HEK293 (cell line): Measurements from ENCODE around the gene NT5C2.
A peak's percentile ranks its signal among the peaks of the same experiment; 100 is the strongest.

Experiments used
- CTCF ChIA-PET: fragments of 350-600 bp; formaldehyde crosslinking; extraction: SDS; loops from one replicate; lab custom pipeline; 2021; ENCODE audit warnings: antibody characterized with exemption; lab: Yijun Ruan, JAX
- POLR2A ChIA-PET: fragments of 300-600 bp; formaldehyde crosslinking; extraction: SDS; loops from one replicate; lab custom pipeline; 2020; ENCODE audit warnings: antibody characterized with exemption, inconsistent platforms; lab: Yijun Ruan, JAX
- H3K27ac ChIP-seq: fragments of 200-500 bp; sonication (Bioruptor generic); 2 replicates; pipeline ENCODE4 v1.5.1; 2014; ENCODE audit warnings: low read depth, low read length, control low read depth, inconsistent platforms; ENCODE audit errors: extremely low read depth
- H3K36me3 ChIP-seq, 2 experiments: fragments of 200-500 bp in 1 of 2; sonication (Bioruptor generic) in 1 of 2; 1 replicate in 1 of 2; 2 replicates in 1 of 2; pipeline ENCODE4 v1.5.1; 2014 to 2017; ENCODE audit warnings: inconsistent platforms in 2 of 2, low read length in 2 of 2; ENCODE audit not compliant: control insufficient read depth in 2 of 2, insufficient read depth in 1 of 2
- H3K4me1 ChIP-seq: fragments of 200-500 bp; sonication (Bioruptor generic); 2 replicates; pipeline ENCODE4 v1.5.1; 2014; ENCODE audit warnings: mild to moderate bottlenecking, low read length, inconsistent platforms; ENCODE audit not compliant: control insufficient read depth, insufficient read depth
- H3K4me3 ChIP-seq: 2 replicates; pipeline ENCODE4 v1.5.1; 2011; ENCODE audit warnings: low read depth, mild to moderate bottlenecking, control low read depth, low read length, moderate library complexity
- H3K9me3 ChIP-seq: fragments of 200-500 bp; sonication (Bioruptor generic); 2 replicates; pipeline ENCODE4 v1.5.1; 2014; ENCODE audit warnings: low read depth, low read length, inconsistent platforms; ENCODE audit not compliant: control insufficient read depth, insufficient read depth
- GLIS1 ChIP-seq: fragments of 450-650 bp; formaldehyde crosslinking; IDR thresholded peaks from 2 replicates; pipeline ENCODE4 v1.5.1; 2016; ENCODE audit warnings: missing biosample characterization, missing genetic modification characterization
- MZF1 ChIP-seq: fragments of 450-650 bp; formaldehyde crosslinking; IDR thresholded peaks from 2 replicates; pipeline ENCODE4 v1.5.1; 2017; ENCODE audit warnings: missing biosample characterization, missing genetic modification characterization, borderline replicate concordance
- SCRT2 ChIP-seq: fragments of 450-650 bp; formaldehyde crosslinking; IDR thresholded peaks from 2 replicates; pipeline ENCODE4 v1.5.1; 2016; ENCODE audit warnings: missing biosample characterization, missing genetic modification characterization
- ZNF112 ChIP-seq: fragments of 450-650 bp; formaldehyde crosslinking; IDR thresholded peaks from 2 replicates; pipeline ENCODE4 v1.5.0; 2017; ENCODE audit warnings: missing biosample characterization, missing genetic modification characterization
- ZNF132 ChIP-seq: fragments of 450-650 bp; formaldehyde crosslinking; IDR thresholded peaks from 2 replicates; pipeline ENCODE4 v1.5.1; 2017; ENCODE audit warnings: missing biosample characterization, missing genetic modification characterization, borderline replicate concordance
- ZNF175 ChIP-seq: fragments of 450-650 bp; formaldehyde crosslinking; IDR thresholded peaks from 2 replicates; pipeline ENCODE4 v1.5.1; 2016; ENCODE audit warnings: missing biosample characterization, missing genetic modification characterization
- ZNF239 ChIP-seq: fragments of 450-650 bp; formaldehyde crosslinking; IDR thresholded peaks from 2 replicates; pipeline ENCODE4 v1.5.1; 2016; ENCODE audit warnings: missing biosample characterization, missing genetic modification characterization
- ZNF610 ChIP-seq: fragments of 450-650 bp; formaldehyde crosslinking; IDR thresholded peaks from 2 replicates; pipeline ENCODE4 v1.5.1; 2016; ENCODE audit warnings: missing biosample characterization, missing genetic modification characterization, borderline replicate concordance
- ZNF629 ChIP-seq: fragments of 450-650 bp; formaldehyde crosslinking; IDR thresholded peaks from 2 replicates; pipeline ENCODE4 v1.5.1; 2017; ENCODE audit warnings: missing biosample characterization, missing genetic modification characterization
- ZNF664 ChIP-seq: fragments of 450-650 bp; formaldehyde crosslinking; IDR thresholded peaks from 2 replicates; pipeline ENCODE4 v1.5.1; 2016; ENCODE audit warnings: missing biosample characterization, missing genetic modification characterization
- ZNF677 ChIP-seq: fragments of 450-650 bp; IDR thresholded peaks from 2 replicates; pipeline ENCODE4 v1.5.0; 2018; ENCODE audit warnings: missing biosample characterization, mild to moderate bottlenecking, missing genetic modification characterization, moderate library complexity
- ZSCAN30 ChIP-seq: fragments of 450-650 bp; IDR thresholded peaks from 2 replicates; pipeline ENCODE4 v1.5.1; 2018; ENCODE audit warnings: missing biosample characterization, mild to moderate bottlenecking, missing genetic modification characterization, moderate library complexity
- TF ChIP-seq, protein P1 (sequence below): fragments of 450-650 bp; formaldehyde crosslinking; IDR thresholded peaks from 2 replicates; pipeline ENCODE4 v1.5.1; 2016; ENCODE audit warnings: missing biosample characterization, missing genetic modification characterization
- TF ChIP-seq, protein P2 (sequence below): fragments of 450-650 bp; formaldehyde crosslinking; IDR thresholded peaks from 2 replicates; pipeline ENCODE4 v1.5.1; 2016; ENCODE audit warnings: missing biosample characterization, missing genetic modification characterization, borderline replicate concordance
- TF ChIP-seq, protein P3 (sequence below): fragments of 450-650 bp; formaldehyde crosslinking; IDR thresholded peaks from 2 replicates; pipeline ENCODE4 v1.5.1; 2016; ENCODE audit warnings: missing biosample characterization, missing genetic modification characterization
- TF ChIP-seq, protein P4 (sequence below): fragments of 450-650 bp; formaldehyde crosslinking; IDR thresholded peaks from 2 replicates; pipeline ENCODE4 v1.5.1; 2016; ENCODE audit warnings: missing biosample characterization, missing genetic modification characterization, low read depth

NT5C2 gene

DNA sequence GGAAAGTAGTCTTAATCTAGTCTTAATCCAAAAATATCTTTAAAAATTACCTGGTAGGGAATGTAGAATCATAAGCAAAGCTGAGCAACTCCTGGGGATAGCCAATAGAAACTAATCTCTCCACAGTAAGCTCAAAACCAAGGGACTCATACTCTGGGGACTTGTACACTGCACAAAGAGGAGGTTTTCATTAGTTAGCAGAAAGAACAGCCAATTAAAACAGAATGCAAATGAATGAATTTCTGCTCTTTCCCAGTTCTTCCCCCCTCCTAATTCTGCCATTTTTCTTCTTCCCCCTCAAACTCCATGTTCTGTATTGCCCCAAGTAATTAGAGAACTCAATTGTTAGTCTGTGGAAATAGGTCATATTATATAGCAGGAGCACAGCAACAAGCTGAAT, 86.5 kb downstream of the NT5C2 start:
- H3K9me3 ChIP-seq = no peaks in the 10 kb centered on the region
- H3K27ac ChIP-seq = no peak overlapping the region
- TF ChIP-seq ZNF677 (0 out of 2 replicates have a peak, but pooled peaks have one; percentile 61), GLIS1 (tag by site-specific recombination) (no peak)
- TF ChIP-seq, protein P1, sequence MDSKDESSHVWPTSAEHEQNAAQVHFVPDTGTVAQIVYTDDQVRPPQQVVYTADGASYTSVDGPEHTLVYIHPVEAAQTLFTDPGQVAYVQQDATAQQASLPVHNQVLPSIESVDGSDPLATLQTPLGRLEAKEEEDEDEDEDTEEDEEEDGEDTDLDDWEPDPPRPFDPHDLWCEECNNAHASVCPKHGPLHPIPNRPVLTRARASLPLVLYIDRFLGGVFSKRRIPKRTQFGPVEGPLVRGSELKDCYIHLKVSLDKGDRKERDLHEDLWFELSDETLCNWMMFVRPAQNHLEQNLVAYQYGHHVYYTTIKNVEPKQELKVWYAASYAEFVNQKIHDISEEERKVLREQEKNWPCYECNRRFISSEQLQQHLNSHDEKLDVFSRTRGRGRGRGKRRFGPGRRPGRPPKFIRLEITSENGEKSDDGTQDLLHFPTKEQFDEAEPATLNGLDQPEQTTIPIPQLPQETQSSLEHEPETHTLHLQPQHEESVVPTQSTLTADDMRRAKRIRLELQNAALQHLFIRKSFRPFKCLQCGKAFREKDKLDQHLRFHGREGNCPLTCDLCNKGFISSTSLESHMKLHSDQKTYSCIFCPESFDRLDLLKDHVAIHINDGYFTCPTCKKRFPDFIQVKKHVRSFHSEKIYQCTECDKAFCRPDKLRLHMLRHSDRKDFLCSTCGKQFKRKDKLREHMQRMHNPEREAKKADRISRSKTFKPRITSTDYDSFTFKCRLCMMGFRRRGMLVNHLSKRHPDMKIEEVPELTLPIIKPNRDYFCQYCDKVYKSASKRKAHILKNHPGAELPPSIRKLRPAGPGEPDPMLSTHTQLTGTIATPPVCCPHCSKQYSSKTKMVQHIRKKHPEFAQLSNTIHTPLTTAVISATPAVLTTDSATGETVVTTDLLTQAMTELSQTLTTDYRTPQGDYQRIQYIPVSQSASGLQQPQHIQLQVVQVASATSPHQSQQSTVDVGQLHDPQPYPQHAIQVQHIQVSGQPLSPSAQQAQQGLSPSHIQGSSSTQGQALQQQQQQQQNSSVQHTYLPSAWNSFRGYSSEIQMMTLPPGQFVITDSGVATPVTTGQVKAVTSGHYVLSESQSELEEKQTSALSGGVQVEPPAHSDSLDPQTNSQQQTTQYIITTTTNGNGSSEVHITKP (tag by site-specific recombination) = peak; percentile 74
- TF ChIP-seq, all 188 proteins: peak for 2
- no peak overlapping the region for H3K4me3 ChIP-seq
- POLR2A ChIA-PET = no interaction called here
- peaks cover 10 to 19% of the 10 kb centered on the region in 2 experiments for H3K36me3 ChIP-seq
- CTCF ChIA-PET = interaction anchor here (0.6 to 1.0 kb wide), 4 partner anchors 135 to 216 kb away, joined by 3 to 5 read pairs (median 4); partner anchors contain the start of gene CNNM2
- peaks cover 16% of the 10 kb centered on the region for H3K4me1 ChIP-seq

DNA sequence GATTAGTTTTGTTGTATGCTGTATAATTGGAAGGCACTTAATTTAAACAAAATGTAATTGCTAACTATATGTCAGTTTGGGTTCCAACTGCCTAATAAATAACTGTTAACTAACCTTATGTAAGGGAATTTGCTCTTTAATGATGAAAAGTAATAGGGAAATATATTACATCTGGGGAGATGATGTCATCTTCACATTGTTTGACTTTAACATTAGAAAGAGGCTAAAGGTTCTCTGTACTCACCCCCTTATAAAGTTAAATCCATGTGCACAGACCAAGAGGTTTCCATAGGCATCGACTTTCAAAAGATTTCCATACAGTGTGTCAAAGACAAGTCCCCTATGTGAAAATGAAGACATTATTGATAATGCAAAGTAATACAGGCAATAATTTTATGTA, 87.6 kb downstream of the NT5C2 start:
- no peaks in the 10 kb centered on the region for H3K9me3 ChIP-seq
- H3K27ac ChIP-seq = no peak overlapping the region
- CTCF ChIA-PET = interaction anchor here (1.0 to 1.1 kb wide), 3 partner anchors 19 to 188 kb away, joined by 3 to 4 read pairs (median 3); partner anchors contain the start of gene CNNM2
- H3K4me3 ChIP-seq = no peak overlapping the region
- POLR2A ChIA-PET = no interaction called here
- no peak for TF ChIP-seq ZNF175 (tag by site-specific recombination)
- TF ChIP-seq ZNF239 (tag by site-specific recombination) = no peak
- no peak for TF ChIP-seq MZF1 (tag by site-specific recombination)
- TF ChIP-seq, protein P2, sequence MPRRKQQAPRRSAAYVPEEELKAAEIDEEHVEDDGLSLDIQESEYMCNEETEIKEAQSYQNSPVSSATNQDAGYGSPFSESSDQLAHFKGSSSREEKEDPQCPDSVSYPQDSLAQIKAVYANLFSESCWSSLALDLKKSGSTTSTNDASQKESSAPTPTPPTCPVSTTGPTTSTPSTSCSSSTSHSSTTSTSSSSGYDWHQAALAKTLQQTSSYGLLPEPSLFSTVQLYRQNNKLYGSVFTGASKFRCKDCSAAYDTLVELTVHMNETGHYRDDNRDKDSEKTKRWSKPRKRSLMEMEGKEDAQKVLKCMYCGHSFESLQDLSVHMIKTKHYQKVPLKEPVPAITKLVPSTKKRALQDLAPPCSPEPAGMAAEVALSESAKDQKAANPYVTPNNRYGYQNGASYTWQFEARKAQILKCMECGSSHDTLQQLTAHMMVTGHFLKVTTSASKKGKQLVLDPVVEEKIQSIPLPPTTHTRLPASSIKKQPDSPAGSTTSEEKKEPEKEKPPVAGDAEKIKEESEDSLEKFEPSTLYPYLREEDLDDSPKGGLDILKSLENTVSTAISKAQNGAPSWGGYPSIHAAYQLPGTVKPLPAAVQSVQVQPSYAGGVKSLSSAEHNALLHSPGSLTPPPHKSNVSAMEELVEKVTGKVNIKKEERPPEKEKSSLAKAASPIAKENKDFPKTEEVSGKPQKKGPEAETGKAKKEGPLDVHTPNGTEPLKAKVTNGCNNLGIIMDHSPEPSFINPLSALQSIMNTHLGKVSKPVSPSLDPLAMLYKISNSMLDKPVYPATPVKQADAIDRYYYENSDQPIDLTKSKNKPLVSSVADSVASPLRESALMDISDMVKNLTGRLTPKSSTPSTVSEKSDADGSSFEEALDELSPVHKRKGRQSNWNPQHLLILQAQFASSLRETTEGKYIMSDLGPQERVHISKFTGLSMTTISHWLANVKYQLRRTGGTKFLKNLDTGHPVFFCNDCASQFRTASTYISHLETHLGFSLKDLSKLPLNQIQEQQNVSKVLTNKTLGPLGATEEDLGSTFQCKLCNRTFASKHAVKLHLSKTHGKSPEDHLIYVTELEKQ (tag by site-specific recombination) = no peak
- no peak for TF ChIP-seq SCRT2
- TF ChIP-seq ZNF112 (tag by site-specific recombination) = no peak
- TF ChIP-seq ZNF610 = no peak
- peak; percentile 20; the same call in 1 of the 2 replicates for TF ChIP-seq ZNF629 (tag by site-specific recombination)
- TF ChIP-seq ZSCAN30 (tag by site-specific recombination) = no peak
- TF ChIP-seq ZNF132 (tag by site-specific recombination) = no peak
- TF ChIP-seq, protein P3, sequence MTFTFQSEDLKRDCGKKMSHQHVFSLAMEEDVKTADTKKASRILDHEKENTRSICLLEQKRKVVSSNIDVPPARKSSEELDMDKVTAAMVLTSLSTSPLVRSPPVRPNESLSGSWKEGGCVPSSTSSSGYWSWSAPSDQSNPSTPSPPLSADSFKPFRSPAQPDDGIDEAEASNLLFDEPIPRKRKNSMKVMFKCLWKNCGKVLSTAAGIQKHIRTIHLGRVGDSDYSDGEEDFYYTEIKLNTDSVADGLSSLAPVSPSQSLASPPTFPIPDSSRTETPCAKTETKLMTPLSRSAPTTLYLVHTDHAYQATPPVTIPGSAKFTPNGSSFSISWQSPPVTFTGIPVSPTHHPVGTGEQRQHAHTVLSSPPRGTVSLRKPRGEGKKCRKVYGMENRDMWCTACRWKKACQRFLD (tag by site-specific recombination) = no peak
- TF ChIP-seq ZNF664 (tag by site-specific recombination) = no peak
- TF ChIP-seq, protein P4, sequence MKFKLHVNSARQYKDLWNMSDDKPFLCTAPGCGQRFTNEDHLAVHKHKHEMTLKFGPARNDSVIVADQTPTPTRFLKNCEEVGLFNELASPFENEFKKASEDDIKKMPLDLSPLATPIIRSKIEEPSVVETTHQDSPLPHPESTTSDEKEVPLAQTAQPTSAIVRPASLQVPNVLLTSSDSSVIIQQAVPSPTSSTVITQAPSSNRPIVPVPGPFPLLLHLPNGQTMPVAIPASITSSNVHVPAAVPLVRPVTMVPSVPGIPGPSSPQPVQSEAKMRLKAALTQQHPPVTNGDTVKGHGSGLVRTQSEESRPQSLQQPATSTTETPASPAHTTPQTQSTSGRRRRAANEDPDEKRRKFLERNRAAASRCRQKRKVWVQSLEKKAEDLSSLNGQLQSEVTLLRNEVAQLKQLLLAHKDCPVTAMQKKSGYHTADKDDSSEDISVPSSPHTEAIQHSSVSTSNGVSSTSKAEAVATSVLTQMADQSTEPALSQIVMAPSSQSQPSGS (tag by site-specific recombination) = peak; percentile 83
- peaks cover 6% of the 10 kb centered on the region; the same call in 1 of the 2 replicates for H3K4me1 ChIP-seq
- peaks cover 14 to 19% of the 10 kb centered on the region in 2 experiments for H3K36me3 ChIP-seq
